Panc1 (cell line): ENCODE measurements around the gene KCNQ4. TPM values are rescaled to one million over a fixed set of nuclear protein-coding genes. Genes with fewer than 3 reads are reported as not detected.

Experiments
- ATAC-seq: fragments of 200-7000 bp; cut with Tn5 transposase; 2 replicates; pipeline ENCODE4 v1.9.1; 2020; ENCODE audit warnings: mild to moderate bottlenecking, moderate library complexity
- BruUV-seq: library from RNA; stranded (reverse); fragments of 400-500 nt; replicated peaks from 2 replicates; lab custom pipeline; 2021; lab: Mats Ljungman, UMichigan
- CTCF ChIA-PET: fragments of 300-600 bp; sonication (Branson Sonifier 250); formaldehyde crosslinking; loops from one replicate; lab custom pipeline; 2022; ENCODE audit warnings: antibody characterized with exemption; lab: Charles Lee
- POLR2A ChIA-PET: fragments of 300-600 bp; sonication (Branson Sonifier 250); formaldehyde crosslinking; loops from one replicate; lab custom pipeline; 2022; ENCODE audit warnings: antibody characterized with exemption; lab: Charles Lee
- DNase-seq: peaks from one replicate; pipeline ENCODE4 v3.0.0-alpha.2; 2010; ENCODE audit warnings: low read depth, low spot score
- H3K27ac ChIP-seq: 2 replicates; pipeline ENCODE4 v1.5.1; 2011; ENCODE audit warnings: mild to moderate bottlenecking, low read length, inconsistent platforms
- H3K27me3 ChIP-seq: fragments of 200-500 bp; sonication (Bioruptor generic); 2 replicates; pipeline ENCODE4 v1.6.0; 2014; ENCODE audit warnings: low read length, inconsistent platforms; ENCODE audit not compliant: control insufficient read depth, insufficient read depth
- H3K36me3 ChIP-seq: fragments of 200-500 bp; sonication (Bioruptor generic); 2 replicates; pipeline ENCODE4 v1.5.1; 2014; ENCODE audit warnings: inconsistent platforms, mild to moderate bottlenecking, low read length, moderate library complexity; ENCODE audit not compliant: control insufficient read depth, insufficient read depth
- H3K4me1 ChIP-seq: 2 replicates; pipeline ENCODE4 v1.5.1; 2011; ENCODE audit warnings: inconsistent platforms, mild to moderate bottlenecking, low read length, moderate library complexity; ENCODE audit not compliant: control insufficient read depth, insufficient read depth
- H3K4me3 ChIP-seq, 2 experiments: 2 replicates each; pipeline ENCODE4 v1.5.1; 2011 to 2012; ENCODE audit warnings: low read depth in 2 of 2, low read length in 2 of 2, mild to moderate bottlenecking in 2 of 2, inconsistent platforms in 1 of 2, moderate library complexity in 1 of 2
- H3K9me3 ChIP-seq: fragments of 200-500 bp; sonication (Bioruptor generic); 2 replicates; pipeline ENCODE4 v1.5.1; 2014; ENCODE audit warnings: low read depth, mild to moderate bottlenecking, inconsistent platforms, low read length, moderate library complexity; ENCODE audit not compliant: control insufficient read depth, insufficient read depth
- POLR2AphosphoS5 ChIP-seq: IDR thresholded peaks from 2 replicates; pipeline ENCODE4 v1.6.1; 2012; ENCODE audit warnings: mild to moderate bottlenecking, low read depth, low read length, moderate library complexity
- SIN3A ChIP-seq: IDR thresholded peaks from 2 replicates; pipeline ENCODE4 v1.6.1; 2012; ENCODE audit warnings: low read depth, mild to moderate bottlenecking, low read length, moderate library complexity, borderline replicate concordance; ENCODE audit not compliant: insufficient read depth
- TCF7L2 ChIP-seq: IDR thresholded peaks from 2 replicates; pipeline ENCODE4 v1.6.1; 2011; ENCODE audit warnings: mild to moderate bottlenecking, low read depth, low read length, inconsistent platforms
- in situ Hi-C: cut with HindIII; loops from 2 replicates; pipeline ENCODE4 v1.10.0; 2016; ENCODE audit warnings: low sequenced_read_pairs, low pct_unique_long_range_greater_than_20kb
- intact Hi-C: fragments of 100-400 bp; cut with micrococcal nuclease; formaldehyde crosslinking; loops from one replicate; pipeline ENCODE4 v1.10.0; 2022; ENCODE audit not compliant: unreplicated experiment
- total RNA-seq: library from RNA; stranded (reverse); gene quantifications from one replicate; pipeline ENCODE4 v1.2.1, GENCODE V29; 2021; ENCODE audit not compliant: unreplicated experiment
- TF ChIP-seq, protein P1 (sequence below), 2 experiments: IDR thresholded peaks; 2 replicates each; pipeline ENCODE4 v1.6.1; 2011 to 2012; ENCODE audit warnings: low read depth in 2 of 2, control low read depth in 1 of 2, low read length in 1 of 2, mild to moderate bottlenecking in 1 of 2, moderate library complexity in 1 of 2; ENCODE audit not compliant: insufficient read depth in 1 of 2
- TF ChIP-seq, protein P2 (sequence below): fragments of 450-650 bp; IDR thresholded peaks from 2 replicates; pipeline ENCODE4 v1.5.1; 2017; ENCODE audit warnings: mild to moderate bottlenecking

KCNQ4 gene
- total RNA-seq, 1 experiment from 2014 or later: 2.6 TPM

DNA sequence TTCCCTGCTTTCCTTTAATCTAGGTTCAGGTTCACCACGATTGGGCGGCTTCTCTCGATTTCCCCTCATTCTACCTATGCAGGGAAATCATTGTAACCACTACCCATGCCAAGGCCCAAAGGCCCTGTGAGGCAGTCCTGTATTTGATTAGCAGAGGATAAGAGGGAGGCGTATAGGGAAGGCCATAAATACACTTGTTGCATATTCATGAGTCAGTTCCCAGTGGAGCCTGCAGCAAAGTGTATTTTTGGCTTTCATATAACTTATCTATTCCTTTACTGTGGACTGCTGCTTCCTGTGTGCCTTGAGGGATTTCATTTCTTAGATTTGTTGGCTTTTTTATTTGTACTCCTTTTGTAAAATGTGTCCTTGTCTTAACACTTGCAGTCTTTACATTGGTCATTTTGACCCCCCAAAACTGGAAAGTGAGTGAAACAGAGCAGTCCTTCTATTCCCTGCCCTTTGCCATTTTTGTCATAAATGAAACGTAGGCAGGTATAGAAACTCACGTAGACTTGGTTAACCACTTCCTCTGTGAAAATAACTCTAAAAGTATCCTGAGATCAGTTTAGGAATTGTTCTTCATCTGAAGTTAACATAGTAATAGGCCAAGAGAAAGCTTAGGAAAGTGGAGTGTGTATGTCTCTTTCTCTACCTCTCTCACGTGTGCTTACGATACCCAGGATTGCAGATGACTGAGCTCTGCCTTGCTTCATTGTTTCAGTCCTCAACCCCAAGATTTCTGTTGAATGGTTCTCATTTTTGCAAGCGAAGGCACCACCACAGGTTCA is 19.6 kb upstream of the KCNQ4 start:
- ChIA-PET CTCF (interaction anchor here (0.6 to 1.1 kb wide), 2 partner anchors 9 to 10 kb away, joined by 3 to 4 read pairs; no protein-coding TSS in a partner anchor), POLR2A (interaction anchor here (0.6 kb wide), 1 partner anchor 9 kb away, joined by 11 read pairs; no protein-coding TSS in a partner anchor)
- BruUV-seq: no TSS peak
- Histone ChIP-seq H3K27ac (no peak overlapping the region), H3K27me3 (no peaks in the 10 kb centered on the region), H3K4me3 (no peak overlapping the region), H3K4me1 (no peaks in the 10 kb centered on the region), H3K36me3 (peaks cover 18% of the 10 kb centered on the region), H3K9me3 (no peaks in the 10 kb centered on the region)
- DNase-seq: no peak
- no peak for ATAC-seq
- TF ChIP-seq, protein P1, sequence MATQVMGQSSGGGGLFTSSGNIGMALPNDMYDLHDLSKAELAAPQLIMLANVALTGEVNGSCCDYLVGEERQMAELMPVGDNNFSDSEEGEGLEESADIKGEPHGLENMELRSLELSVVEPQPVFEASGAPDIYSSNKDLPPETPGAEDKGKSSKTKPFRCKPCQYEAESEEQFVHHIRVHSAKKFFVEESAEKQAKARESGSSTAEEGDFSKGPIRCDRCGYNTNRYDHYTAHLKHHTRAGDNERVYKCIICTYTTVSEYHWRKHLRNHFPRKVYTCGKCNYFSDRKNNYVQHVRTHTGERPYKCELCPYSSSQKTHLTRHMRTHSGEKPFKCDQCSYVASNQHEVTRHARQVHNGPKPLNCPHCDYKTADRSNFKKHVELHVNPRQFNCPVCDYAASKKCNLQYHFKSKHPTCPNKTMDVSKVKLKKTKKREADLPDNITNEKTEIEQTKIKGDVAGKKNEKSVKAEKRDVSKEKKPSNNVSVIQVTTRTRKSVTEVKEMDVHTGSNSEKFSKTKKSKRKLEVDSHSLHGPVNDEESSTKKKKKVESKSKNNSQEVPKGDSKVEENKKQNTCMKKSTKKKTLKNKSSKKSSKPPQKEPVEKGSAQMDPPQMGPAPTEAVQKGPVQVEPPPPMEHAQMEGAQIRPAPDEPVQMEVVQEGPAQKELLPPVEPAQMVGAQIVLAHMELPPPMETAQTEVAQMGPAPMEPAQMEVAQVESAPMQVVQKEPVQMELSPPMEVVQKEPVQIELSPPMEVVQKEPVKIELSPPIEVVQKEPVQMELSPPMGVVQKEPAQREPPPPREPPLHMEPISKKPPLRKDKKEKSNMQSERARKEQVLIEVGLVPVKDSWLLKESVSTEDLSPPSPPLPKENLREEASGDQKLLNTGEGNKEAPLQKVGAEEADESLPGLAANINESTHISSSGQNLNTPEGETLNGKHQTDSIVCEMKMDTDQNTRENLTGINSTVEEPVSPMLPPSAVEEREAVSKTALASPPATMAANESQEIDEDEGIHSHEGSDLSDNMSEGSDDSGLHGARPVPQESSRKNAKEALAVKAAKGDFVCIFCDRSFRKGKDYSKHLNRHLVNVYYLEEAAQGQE (IDR thresholded peaks at IDR 0.05; ENCODE audit: insufficient read depth in 1 of 2, low read depth in 2 of 2, low read length in 1 of 2): no peak
- TF ChIP-seq, protein P2, sequence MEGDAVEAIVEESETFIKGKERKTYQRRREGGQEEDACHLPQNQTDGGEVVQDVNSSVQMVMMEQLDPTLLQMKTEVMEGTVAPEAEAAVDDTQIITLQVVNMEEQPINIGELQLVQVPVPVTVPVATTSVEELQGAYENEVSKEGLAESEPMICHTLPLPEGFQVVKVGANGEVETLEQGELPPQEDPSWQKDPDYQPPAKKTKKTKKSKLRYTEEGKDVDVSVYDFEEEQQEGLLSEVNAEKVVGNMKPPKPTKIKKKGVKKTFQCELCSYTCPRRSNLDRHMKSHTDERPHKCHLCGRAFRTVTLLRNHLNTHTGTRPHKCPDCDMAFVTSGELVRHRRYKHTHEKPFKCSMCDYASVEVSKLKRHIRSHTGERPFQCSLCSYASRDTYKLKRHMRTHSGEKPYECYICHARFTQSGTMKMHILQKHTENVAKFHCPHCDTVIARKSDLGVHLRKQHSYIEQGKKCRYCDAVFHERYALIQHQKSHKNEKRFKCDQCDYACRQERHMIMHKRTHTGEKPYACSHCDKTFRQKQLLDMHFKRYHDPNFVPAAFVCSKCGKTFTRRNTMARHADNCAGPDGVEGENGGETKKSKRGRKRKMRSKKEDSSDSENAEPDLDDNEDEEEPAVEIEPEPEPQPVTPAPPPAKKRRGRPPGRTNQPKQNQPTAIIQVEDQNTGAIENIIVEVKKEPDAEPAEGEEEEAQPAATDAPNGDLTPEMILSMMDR: no peak
- TF ChIP-seq POLR2AphosphoS5 (no peak), SIN3A (no peak), TCF7L2 (no peak)
- intact Hi-C loops: no loop called here
- in situ Hi-C loops: no loop called here

GRCh38 chr1:40764981-40765380 is 18.6 kb upstream of the KCNQ4 start:
- H3K36me3 ChIP-seq: peaks cover 20% of the 10 kb centered on the region
- intact Hi-C loops (no loop called here), in situ Hi-C loops (no loop called here)
- H3K4me1 ChIP-seq: no peaks in the 10 kb centered on the region
- TF ChIP-seq, protein P2: no peak
- TF ChIP-seq, protein P1 (IDR thresholded peaks at IDR 0.05; ENCODE audit: insufficient read depth in 1 of 2, low read depth in 2 of 2, low read length in 1 of 2): no peak
- TF ChIP-seq TCF7L2 (no peak), POLR2AphosphoS5 (no peak), SIN3A (no peak)
- no peak overlapping the region for H3K4me3 ChIP-seq
- DNase-seq (no peak), ATAC-seq (no peak)
- ChIA-PET POLR2A (no interaction called here), CTCF (interaction anchor here (0.6 to 1.1 kb wide), 3 partner anchors 8 to 18 kb away, joined by 3 to 4 read pairs (median 4); no protein-coding TSS in a partner anchor)
- H3K27me3 ChIP-seq: no peaks in the 10 kb centered on the region
- H3K27ac ChIP-seq: no peak overlapping the region
- BruUV-seq: no TSS peak
- no peaks in the 10 kb centered on the region for H3K9me3 ChIP-seq
